Measurements from ENCODE around the gene MEX3A. TPM values are rescaled to one million over a fixed set of nuclear protein-coding genes. Genes with fewer than 3 reads are reported as not detected.

Gene MEX3A
- total RNA-seq, 4 donors from 2014 or later, result 0.29 to 13.3 (median 2.0) TPM

DNA sequence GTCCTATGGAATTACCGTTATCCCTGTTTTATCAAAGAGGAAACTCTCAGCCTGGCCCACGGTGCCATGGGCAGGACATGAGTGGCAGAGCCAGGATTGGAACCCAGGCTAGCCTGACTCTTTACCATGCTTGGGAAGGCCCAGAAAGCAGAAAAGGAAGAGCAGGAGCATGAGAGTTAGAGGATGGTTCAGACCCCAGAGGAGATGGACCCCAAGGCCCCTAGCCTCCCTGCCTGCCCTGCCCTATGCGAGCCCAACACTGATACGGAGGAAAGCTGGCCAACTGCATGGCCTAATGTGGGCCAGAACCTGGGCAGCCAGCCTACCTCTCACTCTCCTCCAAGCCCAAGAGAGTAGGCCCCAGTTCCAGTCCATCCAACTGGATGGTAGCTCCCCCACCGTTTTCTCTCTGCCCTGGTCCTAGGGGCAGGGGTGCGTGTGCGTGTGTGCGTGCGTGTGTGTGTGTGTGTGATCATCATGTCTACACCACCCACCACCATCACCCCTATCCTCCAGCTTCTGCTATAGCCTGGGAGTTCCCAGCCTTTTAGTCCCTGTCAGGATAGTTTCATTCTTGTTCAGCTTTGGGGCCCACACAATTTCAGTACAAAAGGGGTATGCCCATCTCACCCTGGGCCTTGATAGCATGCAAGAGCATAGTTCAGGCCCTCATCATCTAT lies 15.4 kb upstream of the MEX3A start:
- TF ChIP-seq CTCF (IDR thresholded peaks at IDR 0.05) (no peak), POLR2A (IDR thresholded peaks at IDR 0.05) (no peak)
- intact Hi-C loops (cut with DNase I; ENCODE audit: low total_unique reads), result loop anchor here (2.0 kb wide), 1 partner anchor 33 kb away; no protein-coding TSS in a partner anchor
- no peak for DNase-seq
- H3K4me1 ChIP-seq, result peaks cover 0 to 8% of the 10 kb centered on the region in 2 donors
- H3K36me3 ChIP-seq, result no peaks in the 10 kb centered on the region
- H3K27ac ChIP-seq, result peak overlapping the region; percentile 81 to 93
- H3K27me3 ChIP-seq, result no peaks in the 10 kb centered on the region
- H3K4me3 ChIP-seq, result no peak overlapping the region
- no peaks in the 10 kb centered on the region for H3K9me3 ChIP-seq

- TF ChIP-seq CTCF (IDR thresholded peaks at IDR 0.05) (peak; percentile 93 to 99 (median 98)), POLR2A (IDR thresholded peaks at IDR 0.05) (peak in 1 of 2 donors; percentile 30)
- H3K27me3 ChIP-seq, result no peaks in the 10 kb centered on the region
- H3K4me3 ChIP-seq, result no peak overlapping the region
- H3K9me3 ChIP-seq, result no peaks in the 10 kb centered on the region
- intact Hi-C loops (cut with DNase I; ENCODE audit: low total_unique reads), result loop anchor here (2.0 kb wide), 1 partner anchor 34 kb away; no protein-coding TSS in a partner anchor
- peak overlapping the region; percentile 81 to 93 for H3K27ac ChIP-seq
- peak; percentile 93 for DNase-seq
- no peaks in the 10 kb centered on the region for H3K4me1 ChIP-seq
- H3K36me3 ChIP-seq, result no peaks in the 10 kb centered on the region
These were observed 14.6 kb upstream of the MEX3A start for GRCh38 chr1:156096640-156097391.

- DNase-seq, result no peak
- Histone ChIP-seq H3K36me3 (no peaks in the 10 kb centered on the region), H3K4me3 (no peak overlapping the region), H3K4me1 (no peaks in the 10 kb centered on the region), H3K27ac (peak overlapping the region; percentile 81 to 93), H3K9me3 (no peaks in the 10 kb centered on the region), H3K27me3 (no peaks in the 10 kb centered on the region)
- TF ChIP-seq POLR2A (IDR thresholded peaks at IDR 0.05), result no peak
- TF ChIP-seq CTCF (IDR thresholded peaks at IDR 0.05), result no peak
- intact Hi-C loops (cut with DNase I; ENCODE audit: low total_unique reads), result loop anchor here (2.0 kb wide), 1 partner anchor 35 kb away; no protein-coding TSS in a partner anchor
These were observed 13.7 kb upstream of the MEX3A start for GRCh38 chr1:156095906-156096508.

DNA sequence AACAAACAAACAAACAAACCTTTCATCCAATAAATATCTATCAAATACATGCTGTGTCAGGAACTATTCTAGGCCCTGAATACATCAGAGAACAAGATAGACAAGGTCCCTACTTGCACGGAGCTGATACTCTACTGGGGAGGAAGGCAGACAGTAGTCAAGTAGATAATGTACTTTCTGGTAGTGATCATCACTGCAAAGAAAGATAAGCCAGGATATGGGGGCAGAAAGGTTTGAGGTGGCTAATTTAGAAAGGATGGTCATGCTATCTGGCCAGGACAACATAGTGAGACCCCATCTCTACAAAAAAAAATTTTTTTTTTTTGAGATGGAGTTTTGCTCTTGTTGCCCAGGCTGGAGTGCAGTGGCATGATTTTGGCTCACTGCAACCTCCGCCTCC lies 9.3 kb upstream of the MEX3A start:
- no peak for TF ChIP-seq POLR2A (IDR thresholded peaks at IDR 0.05)
- no peak for DNase-seq
- no peaks in the 10 kb centered on the region for H3K9me3 ChIP-seq
- no peaks in the 10 kb centered on the region for H3K27me3 ChIP-seq
- no peak overlapping the region for H3K4me3 ChIP-seq
- no peak overlapping the region for H3K27ac ChIP-seq
- intact Hi-C loops (cut with DNase I; ENCODE audit: low total_unique reads), result loop anchor here (5.0 kb wide), 1 partner anchor 141 kb away; no protein-coding TSS in a partner anchor
- H3K4me1 ChIP-seq, result no peaks in the 10 kb centered on the region
- no peaks in the 10 kb centered on the region for H3K36me3 ChIP-seq

GRCh38 chr1:156090840-156091188 lies 8.5 kb upstream of the MEX3A start:
- peak overlapping the region in 1 of 2 donors; percentile 52 for H3K27ac ChIP-seq
- TF ChIP-seq CTCF (IDR thresholded peaks at IDR 0.05) (peak; percentile 88 to 93 (median 90)), POLR2A (IDR thresholded peaks at IDR 0.05) (no peak)
- intact Hi-C loops (cut with DNase I; ENCODE audit: low total_unique reads), result loop anchor here (5.0 kb wide), 1 partner anchor 141 kb away; no protein-coding TSS in a partner anchor

More at GRCh38 chr1:156090840-156091188, 8.5 kb upstream of the MEX3A start:
- Histone ChIP-seq H3K27me3 (no peaks in the 10 kb centered on the region), H3K36me3 (no peaks in the 10 kb centered on the region), H3K4me1 (no peaks in the 10 kb centered on the region), H3K9me3 (no peaks in the 10 kb centered on the region), H3K4me3 (no peak overlapping the region)
- peak; percentile 85 to 87 for DNase-seq
